GM23338 (cell line): Measurements from ENCODE around the gene LTV1.

Experiments used
- CREB1 ChIP-seq: fragments of 250-450 bp; sonication (Bioruptor Pico); IDR thresholded peaks from 2 replicates; pipeline ENCODE4 v1.5.0; 2020; ENCODE audit warnings: low read depth, mild to moderate bottlenecking, moderate library complexity
- CTCF ChIP-seq, 2 experiments: fragments of 200-600 bp in 1 of 2; sonication (generic) in 1 of 2; conservative IDR thresholded peaks; 2 replicates each; pipeline versions ENCODE4 v1.5.1 to v1.6.1; 2016 to 2017; ENCODE audit warnings: antibody characterized with exemption in 2 of 2, low read depth in 2 of 2, mild to moderate bottlenecking in 2 of 2, moderate library complexity in 1 of 2
- ETS1 ChIP-seq: IDR thresholded peaks from 2 replicates; pipeline ENCODE4 v1.6.1; 2016; ENCODE audit warnings: antibody characterized with exemption
- EZH2 ChIP-seq: fragments of 200-600 bp; sonication (generic); IDR thresholded peaks from one replicate; pipeline ENCODE4 v1.8.0; 2017; ENCODE audit warnings: antibody characterized with exemption, mild to moderate bottlenecking, low read depth; ENCODE audit not compliant: unreplicated experiment
- EZH2phosphoT487 ChIP-seq: fragments of 200-600 bp; sonication (generic); IDR thresholded peaks from one replicate; pipeline ENCODE4 v1.8.1; 2018; ENCODE audit warnings: antibody characterized with exemption; ENCODE audit not compliant: unreplicated experiment
- JUNB ChIP-seq: IDR thresholded peaks from one replicate; pipeline ENCODE4 v1.6.1; 2016; ENCODE audit warnings: antibody characterized with exemption; ENCODE audit not compliant: unreplicated experiment
- POLR2AphosphoS5 ChIP-seq: IDR thresholded peaks from 2 replicates; pipeline ENCODE4 v1.6.1; 2016; ENCODE audit warnings: antibody characterized with exemption, low read depth
- REST ChIP-seq: IDR thresholded peaks from one replicate; pipeline ENCODE4 v1.6.1; 2018; ENCODE audit warnings: antibody characterized with exemption; ENCODE audit not compliant: unreplicated experiment
- ZNF462 ChIP-seq: fragments of 250-450 bp; sonication (Bioruptor Pico); IDR thresholded peaks from 2 replicates; pipeline ENCODE4 v1.5.0; 2020; ENCODE audit warnings: mild to moderate bottlenecking, moderate library complexity

- no peak for TF ChIP-seq REST
- TF ChIP-seq CTCF (conservative IDR thresholded peaks at IDR 0.05; ENCODE audit: low read depth in 2 of 2): no peak
- TF ChIP-seq CREB1 (CRISPR knock-in tag): no peak
- TF ChIP-seq JUNB: no peak
- TF ChIP-seq POLR2AphosphoS5: no peak
- no peak for TF ChIP-seq EZH2
- no peak for TF ChIP-seq EZH2phosphoT487
- TF ChIP-seq ETS1: no peak
- no peak for TF ChIP-seq ZNF462 (CRISPR knock-in tag)
Observed at GRCh38 chr6:143844006-143844405, 868 bp downstream of the LTV1 start.
